ENCODE results near the gene PLAA.

- TF ChIP-seq CTCF (IDR thresholded peaks at IDR 0.05; ENCODE audit: poor library complexity) (no peak), EZH2 (IDR thresholded peaks at IDR 0.05; ENCODE audit: borderline replicate concordance) (no peak)
These were observed 9.1 kb upstream of the PLAA start, which contains the start of gene IFT74 for GRCh38 chr9:26955921-26956859.
